HG03196 (cell line): ENCODE data around the gene ADH1C.

Experiments used
- ATAC-seq: cut with Tn5 transposase; IDR thresholded peaks from one replicate; pipeline ENCODE4 v1.9.1; 2021; ENCODE audit not compliant: unreplicated experiment

Gene ADH1C

GRCh38 chr4:99305638-99306400 lies 46.7 kb downstream of the ADH1C start:
- ATAC-seq = no peak

- no peak for ATAC-seq
Observed at GRCh38 chr4:99301376-99302164, 51.0 kb downstream of the ADH1C start.

- ATAC-seq = no peak
Observed at GRCh38 chr4:99300934-99301333, 51.6 kb downstream of the ADH1C start.

GRCh38 chr4:99293357-99293756 lies 59.2 kb downstream of the ADH1C start:
- ATAC-seq = no peak

GRCh38 chr4:99290848-99291786 lies 61.4 kb downstream of the ADH1C start, which contains the start of gene ADH1A:
Gene ADH1A (minus strand): TSS chr4:99290985. CDS start chr4:99290914, 71 bp downstream.
- ATAC-seq = no peak
